Vein endothelial cell (primary cell): ENCODE data around the gene OR2L5. TPM values are rescaled to one million over a fixed set of nuclear protein-coding genes. Genes with fewer than 3 reads are reported as not detected.

Experiments used
- small RNA-seq: library from RNA; depleted of rRNA; stranded (forward); fragments of <200 nt; gene quantifications from one replicate; pipeline ENCODE3, GENCODE V24; 2012
- total RNA-seq: library from RNA; depleted of rRNA; stranded (reverse); fragments of >200 nt; gene quantifications from 2 replicates; pipeline ENCODE4 v1.2.3, GENCODE V29; 2012

The OR2L5 gene, protein sequence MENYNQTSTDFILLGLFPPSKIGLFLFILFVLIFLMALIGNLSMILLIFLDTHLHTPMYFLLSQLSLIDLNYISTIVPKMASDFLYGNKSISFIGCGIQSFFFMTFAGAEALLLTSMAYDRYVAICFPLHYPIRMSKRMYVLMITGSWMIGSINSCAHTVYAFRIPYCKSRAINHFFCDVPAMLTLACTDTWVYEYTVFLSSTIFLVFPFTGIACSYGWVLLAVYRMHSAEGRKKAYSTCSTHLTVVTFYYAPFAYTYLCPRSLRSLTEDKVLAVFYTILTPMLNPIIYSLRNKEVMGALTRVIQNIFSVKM
- not detected in 2 replicates for total RNA-seq

DNA sequence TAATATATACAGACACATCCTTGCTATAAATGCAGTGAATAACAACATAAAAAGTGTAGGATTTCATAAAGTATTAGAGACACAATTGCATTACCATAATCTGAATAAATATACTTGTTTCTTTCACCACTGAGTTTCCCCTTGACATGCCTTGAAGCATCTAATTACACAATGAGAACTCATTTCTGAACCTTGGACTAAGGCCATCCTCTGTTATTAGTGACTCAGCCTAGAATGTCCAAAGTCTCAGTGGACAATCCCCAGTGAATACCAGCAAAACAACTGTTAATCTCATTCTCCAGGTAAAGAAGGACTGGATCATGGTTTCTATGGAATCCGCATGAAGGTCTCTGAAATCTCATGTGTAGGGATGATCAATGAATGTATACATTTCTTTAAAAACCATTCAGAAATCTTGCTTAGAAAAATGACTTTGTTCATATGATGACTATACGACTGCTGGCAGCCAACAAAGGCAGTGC lies at the start of gene OR2L5:
Gene OR2L5 (plus strand): TSS at position 432 of the 482 bp plus-strand sequence. CDS start 8,288 bp downstream, outside the sequence.

DNA sequence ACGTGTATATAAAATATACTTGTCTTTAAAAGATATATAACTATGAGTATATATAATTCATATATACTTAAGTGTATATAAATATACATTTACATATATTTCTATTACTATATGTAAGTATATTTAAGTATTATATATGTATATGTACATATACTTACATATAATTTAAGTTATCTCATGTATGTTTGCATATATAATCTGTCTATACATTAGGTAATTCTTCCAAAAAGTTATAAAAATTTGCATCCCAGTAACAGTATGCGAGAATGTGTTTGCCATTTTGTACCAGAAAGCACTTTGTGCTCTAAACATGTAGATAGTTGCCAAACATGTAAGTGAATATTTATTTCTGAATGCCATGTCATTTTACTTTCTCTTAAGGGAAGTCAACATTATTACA lies 48.5 kb upstream of the OR2L5 start, which contains the start of gene OR2AK2:
Gene OR2AK2 (plus strand): TSS at position 301 of the 400 bp plus-strand sequence. CDS start 144 bp downstream, outside the sequence.

DNA sequence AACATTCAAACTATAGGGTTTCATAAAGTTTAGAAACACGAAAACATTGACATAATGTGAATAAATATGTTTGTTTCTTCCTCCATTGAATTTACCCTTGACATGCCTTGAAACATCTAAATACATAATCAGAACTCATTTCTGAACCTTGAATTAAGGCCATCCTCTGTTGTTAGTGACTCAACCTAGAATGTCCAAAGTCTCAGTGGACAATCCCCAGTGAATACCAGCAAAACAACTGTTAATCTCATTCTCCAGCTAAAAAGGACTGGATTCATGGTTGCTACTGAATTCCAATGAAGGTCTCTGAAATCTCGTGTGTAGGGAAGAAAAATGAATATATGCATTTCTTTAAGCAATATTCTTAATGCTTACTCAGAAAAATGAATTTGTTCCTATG lies 16.3 kb downstream of the OR2L5 start, which contains the start of gene OR2L2:
Gene OR2L2 (plus strand): TSS at position 301 of the 400 bp plus-strand sequence. CDS start 8,198 bp downstream, outside the sequence.

DNA sequence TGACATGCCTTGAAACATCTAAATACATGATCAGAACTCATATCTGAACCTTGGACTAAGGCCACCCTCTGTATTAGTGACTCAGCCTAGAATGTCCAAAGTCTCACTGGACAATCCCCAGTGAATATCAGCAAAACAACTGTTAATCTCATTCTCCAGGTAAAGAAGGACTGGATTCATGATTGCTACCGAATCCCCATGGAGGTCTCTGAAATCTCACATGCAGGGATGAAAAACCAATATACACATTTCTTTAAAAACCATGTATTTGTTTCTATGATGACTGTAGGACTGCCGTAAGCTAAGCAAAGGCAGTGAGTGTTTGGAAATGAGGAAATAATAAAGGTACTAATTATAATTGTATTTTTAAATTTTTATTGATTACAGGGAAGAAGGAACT lies 33.1 kb downstream of the OR2L5 start, which contains the start of gene OR2L3:
Gene OR2L3 (plus strand): TSS at position 301 of the 400 bp plus-strand sequence. CDS start 13,846 bp downstream, outside the sequence.

Small RNA genes lying within 50 kb of the gene (small RNA-seq; reads per million reads assigned to genes)
- gene RF00019 = not detected

Other genes starting within 250 kb of the OR2L5 start
- gene OR14A16, start 189.5 kb upstream of the OR2L5 start, total RNA-seq = not detected in 2 replicates
- not detected in 2 replicates for gene OR11L1, start 171.8 kb upstream of the OR2L5 start, total RNA-seq
- gene TRIM58, start 156.5 kb upstream of the OR2L5 start, total RNA-seq = 0.19 and 0.33 TPM in 2 replicates
- 0.33 TPM in 1 of 2 replicates, not detected in the other for gene OR2W3, start 118.1 kb upstream of the OR2L5 start, total RNA-seq
- gene OR2T8, start 93.4 kb upstream of the OR2L5 start, total RNA-seq = not detected in 2 replicates
- not detected in 2 replicates for gene OR2AJ1, start 88.8 kb upstream of the OR2L5 start, total RNA-seq
- gene OR2L8, start 64.8 kb upstream of the OR2L5 start, total RNA-seq = not detected in 2 replicates
- gene OR2AK2, start 48.4 kb upstream of the OR2L5 start, total RNA-seq = 0.19 TPM in 1 of 2 replicates, not detected in the other
- gene OR2L2, start 16.4 kb downstream of the OR2L5 start, total RNA-seq = under 0.01 TPM in 1 of 2 replicates, not detected in the other
- gene OR2L3, start 33.2 kb downstream of the OR2L5 start, total RNA-seq = not detected in 2 replicates
- gene OR2L13, start 81.5 kb downstream of the OR2L5 start, total RNA-seq = not detected in 2 replicates
- not detected in 2 replicates for gene OR2M5, start 131.5 kb downstream of the OR2L5 start, total RNA-seq
- gene OR2M2, start 161.2 kb downstream of the OR2L5 start, total RNA-seq = not detected in 2 replicates
- not detected in 2 replicates for gene OR2M3, start 183.6 kb downstream of the OR2L5 start, total RNA-seq
- gene OR2M4, start 217.8 kb downstream of the OR2L5 start, total RNA-seq = not detected in 2 replicates